AG04450 (cell line): ENCODE results near the gene ST3GAL3. TPM values are rescaled to one million over a fixed set of nuclear protein-coding genes. Genes with fewer than 3 reads are reported as not detected.

Experiments used
- CTCF ChIA-PET: fragments of 300-600, 350-600 bp; formaldehyde crosslinking; extraction: SDS; loops from one replicate; lab custom pipeline; 2022; ENCODE audit warnings: antibody characterized with exemption, inconsistent platforms; lab: Charles Lee
- POLR2A ChIA-PET: fragments of 350-600 bp; formaldehyde crosslinking; extraction: SDS; loops from one replicate; lab custom pipeline; 2021; ENCODE audit warnings: antibody characterized with exemption, inconsistent platforms; lab: Yijun Ruan, JAX
- DNase-seq: peaks from one replicate; pipeline ENCODE4 v3.0.0-alpha.2; 2011; ENCODE audit warnings: low read depth, low spot score
- H3K27ac ChIP-seq: one replicate; pipeline ENCODE4 v1.5.1; 2012; ENCODE audit warnings: low read depth, low read length, control low read depth
- H3K27me3 ChIP-seq: one replicate; pipeline ENCODE4 v1.6.0; 2012; ENCODE audit warnings: low read length; ENCODE audit not compliant: control insufficient read depth, insufficient read depth
- H3K4me3 ChIP-seq: 2 replicates; pipeline ENCODE4 v1.5.1; 2011; ENCODE audit warnings: mild to moderate bottlenecking, low read depth, low read length, control low read depth
- H3K9me3 ChIP-seq: 2 replicates; pipeline ENCODE4 v1.5.1; 2012; ENCODE audit warnings: low read length; ENCODE audit not compliant: control insufficient read depth, insufficient read depth
- CTCF ChIP-seq: IDR thresholded peaks from 2 replicates; pipeline ENCODE4 v1.5.1; 2011; ENCODE audit warnings: low read depth, low read length, control low read depth, inconsistent platforms
- polyA plus RNA-seq: library from polyadenylated mRNA; depleted of rRNA; stranded (reverse); fragments of >200 nt; gene quantifications from 2 replicates; pipeline ENCODE4 v1.2.3, GENCODE V29; 2011

ST3GAL3 gene
- polyA plus RNA-seq, 1 experiment, result 11.5 TPM

- Histone ChIP-seq H3K27me3 (no peaks in the 10 kb centered on the region), H3K4me3 (peak overlapping the region; percentile 86), H3K9me3 (no peaks in the 10 kb centered on the region; the same call in none of the 2 replicates), H3K27ac (peak overlapping the region; percentile 47)
- TF ChIP-seq CTCF, result no peak
- no peak for DNase-seq
- ChIA-PET POLR2A (interaction anchor here (0.6 to 2.1 kb wide), 8 partner anchors 12 to 1547 kb away, joined by 3 to 5 read pairs (median 3); partner anchors contain the start of genes CCDC24, IPO13, KDM4A and PRDX1), CTCF (interaction anchor here (0.6 to 1.7 kb wide), 4 partner anchors 31 to 1695 kb away, joined by 5 to 6 read pairs (median 5); no protein-coding TSS in a partner anchor)
These were observed 268.1 kb downstream of the ST3GAL3 start for GRCh38 chr1:43975249-43975961.

GRCh38 chr1:43976045-43976444, 268.7 kb downstream of the ST3GAL3 start:
- no peak overlapping the region for H3K27ac ChIP-seq
- CTCF ChIA-PET, result interaction anchor here (1.7 kb wide), 2 partner anchors 71 to 212 kb away, joined by 5 to 6 read pairs; no protein-coding TSS in a partner anchor
- POLR2A ChIA-PET, result interaction anchor here (0.6 to 2.1 kb wide), 2 partner anchors 29 to 71 kb away, joined by 3 to 5 read pairs; partner anchors contain the start of gene IPO13
- H3K27me3 ChIP-seq, result no peaks in the 10 kb centered on the region
- no peak for DNase-seq
- H3K9me3 ChIP-seq, result no peaks in the 10 kb centered on the region; the same call in 1 of the 2 replicates
- TF ChIP-seq CTCF, result no peak
- H3K4me3 ChIP-seq, result peak overlapping the region; percentile 86

GRCh38 chr1:43976890-43977289, 269.6 kb downstream of the ST3GAL3 start:
- no peak for DNase-seq
- Histone ChIP-seq H3K27me3 (no peaks in the 10 kb centered on the region), H3K9me3 (no peaks in the 10 kb centered on the region; the same call in 1 of the 2 replicates), H3K4me3 (no peak overlapping the region), H3K27ac (no peak overlapping the region)
- POLR2A ChIA-PET, result interaction anchor here (0.8 kb wide), 1 partner anchor 211 kb away, joined by 4 read pairs; no protein-coding TSS in a partner anchor
- TF ChIP-seq CTCF, result no peak
- CTCF ChIA-PET, result interaction anchor here (1.8 kb wide), 1 partner anchor 42 kb away, joined by 5 read pairs; no protein-coding TSS in a partner anchor

GRCh38 chr1:43977376-43978263, 270.3 kb downstream of the ST3GAL3 start:
- POLR2A ChIA-PET, result interaction anchor here (0.8 kb wide), 1 partner anchor 212 kb away, joined by 4 read pairs; no protein-coding TSS in a partner anchor
- CTCF ChIA-PET, result interaction anchor here (0.6 to 1.8 kb wide), 2 partner anchors 37 to 43 kb away, joined by 3 to 5 read pairs; no protein-coding TSS in a partner anchor
- TF ChIP-seq CTCF, result no peak
- H3K27ac ChIP-seq, result no peak overlapping the region
- H3K4me3 ChIP-seq, result no peak overlapping the region
- no peaks in the 10 kb centered on the region; the same call in 1 of the 2 replicates for H3K9me3 ChIP-seq
- no peak for DNase-seq
- H3K27me3 ChIP-seq, result no peaks in the 10 kb centered on the region
